Astrocyte (in vitro differentiated cells and primary cell): ENCODE results near the gene ROPN1. TPM values are rescaled to one million over a fixed set of nuclear protein-coding genes. Genes with fewer than 3 reads are reported as not detected.
A peak's percentile ranks its signal among the peaks of the same experiment; 100 is the strongest.
"Not testable (repeated sequence)": the region's sequence is repeated elsewhere in the genome, so short reads cannot be mapped to it uniquely, and the experiment has no call there.

Experiments used
- DNase-seq: peaks from one replicate; pipeline ENCODE4 v3.0.0-alpha.2; 2010; ENCODE audit warnings: low read depth
- FAIRE-seq: peaks from 2 replicates; lab custom pipeline; 2011; peaks lifted over from hg19 to GRCh38; lab: Jason Lieb, UNC
- H2AFZ ChIP-seq: 2 replicates; pipeline ENCODE4 v1.6.0; 2012; ENCODE audit warnings: low read depth, low read length, inconsistent platforms
- H3K27ac ChIP-seq: 2 replicates; pipeline ENCODE4 v1.5.1; 2011; ENCODE audit warnings: low read depth, low read length, inconsistent platforms
- H3K27me3 ChIP-seq: 2 replicates; pipeline ENCODE4 v1.6.0; 2011; ENCODE audit warnings: low read length, inconsistent platforms; ENCODE audit not compliant: insufficient read depth
- H3K36me3 ChIP-seq: 2 replicates; pipeline ENCODE4 v1.5.1; 2011; ENCODE audit warnings: low read length, inconsistent platforms; ENCODE audit not compliant: insufficient read depth
- H3K4me1 ChIP-seq: 2 replicates; pipeline ENCODE4 v1.5.1; 2011; ENCODE audit warnings: low read length, inconsistent platforms; ENCODE audit not compliant: insufficient read depth
- H3K4me2 ChIP-seq: 2 replicates; pipeline ENCODE4 v1.6.0; 2012; ENCODE audit warnings: low read length, inconsistent platforms
- H3K4me3 ChIP-seq: 2 replicates; pipeline ENCODE4 v1.5.1; 2011; ENCODE audit warnings: low read depth, mild to moderate bottlenecking, low read length, inconsistent platforms; ENCODE audit not compliant: insufficient read depth
- H3K79me2 ChIP-seq: 2 replicates; pipeline ENCODE4 v1.6.0; 2012; ENCODE audit warnings: mild to moderate bottlenecking, low read length, inconsistent platforms; ENCODE audit not compliant: insufficient read depth
- H3K9ac ChIP-seq: 2 replicates; pipeline ENCODE4 v1.6.0; 2012; ENCODE audit warnings: mild to moderate bottlenecking, low read length, inconsistent platforms
- H3K9me3 ChIP-seq: 2 replicates; pipeline ENCODE4 v1.5.1; 2012; ENCODE audit warnings: low read depth, mild to moderate bottlenecking, low read length, inconsistent platforms; ENCODE audit not compliant: insufficient read depth
- H4K20me1 ChIP-seq: 2 replicates; pipeline ENCODE4 v1.6.0; 2012; ENCODE audit warnings: low read length, inconsistent platforms; ENCODE audit not compliant: insufficient read depth
- H3K27ac Mint-ChIP-seq: one replicate; pipeline ENCODE4 v1.8.0; 2021; ENCODE audit warnings: mild to moderate bottlenecking, mixed read lengths; ENCODE audit not compliant: unreplicated experiment
- H3K27me3 Mint-ChIP-seq: one replicate; pipeline ENCODE4 v1.8.0; 2021; ENCODE audit warnings: low read depth, mixed read lengths; ENCODE audit not compliant: unreplicated experiment
- H3K36me3 Mint-ChIP-seq: one replicate; pipeline ENCODE4 v1.8.0; 2021; ENCODE audit warnings: low read depth, mixed read lengths; ENCODE audit not compliant: unreplicated experiment
- H3K4me1 Mint-ChIP-seq: one replicate; pipeline ENCODE4 v1.8.0; 2021; ENCODE audit warnings: low read depth, mixed read lengths; ENCODE audit not compliant: unreplicated experiment
- H3K4me3 Mint-ChIP-seq: one replicate; pipeline ENCODE4 v1.8.0; 2021; ENCODE audit warnings: mild to moderate bottlenecking, moderate library complexity, mixed read lengths; ENCODE audit not compliant: unreplicated experiment
- H3K9me3 Mint-ChIP-seq: one replicate; pipeline ENCODE4 v1.8.0; 2021; ENCODE audit warnings: mild to moderate bottlenecking, mixed read lengths; ENCODE audit not compliant: unreplicated experiment
- EZH2 ChIP-seq: IDR thresholded peaks from 2 replicates; pipeline ENCODE4 v1.6.1; 2012; ENCODE audit warnings: mild to moderate bottlenecking, low read length, inconsistent platforms; ENCODE audit not compliant: insufficient read depth
- total RNA-seq: library from RNA; stranded (reverse); gene quantifications from 2 replicates; pipeline ENCODE4 v1.2.1, GENCODE V29; 2021
- TF ChIP-seq, protein P1 (sequence below): IDR thresholded peaks from 2 replicates; pipeline ENCODE4 v1.5.1; 2011; ENCODE audit warnings: low read depth, mild to moderate bottlenecking, inconsistent platforms, low read length, moderate library complexity; ENCODE audit not compliant: insufficient read depth

Gene ROPN1
- total RNA-seq, 1 donor from 2014 or later: not detected

GRCh38 chr3:124032881-124033359 lies 41.0 kb upstream of the ROPN1 start:
- Histone ChIP-seq H3K4me1 (peaks cover 18% of the 10 kb centered on the region), H3K4me2 (peak overlapping the region; percentile 100), H4K20me1 (peaks cover 38% of the 10 kb centered on the region), H3K27ac (peak overlapping the region; percentile 48), H3K9ac (peak overlapping the region; percentile 86), H3K36me3 (no peaks in the 10 kb centered on the region), H3K4me3 (peak overlapping the region; percentile 83), H3K9me3 (no peaks in the 10 kb centered on the region), H2AFZ (peak overlapping the region; percentile 98), H3K79me2 (peaks cover 41% of the 10 kb centered on the region), H3K27me3 (no peaks in the 10 kb centered on the region)
- no peaks in the 10 kb centered on the region for H3K9me3 Mint-ChIP-seq
- peaks cover 16% of the 10 kb centered on the region for H3K4me1 Mint-ChIP-seq
- H3K27me3 Mint-ChIP-seq: peaks cover 4% of the 10 kb centered on the region
- no peak overlapping the region for H3K27ac Mint-ChIP-seq
- no peak for TF ChIP-seq EZH2
- TF ChIP-seq, protein P1, sequence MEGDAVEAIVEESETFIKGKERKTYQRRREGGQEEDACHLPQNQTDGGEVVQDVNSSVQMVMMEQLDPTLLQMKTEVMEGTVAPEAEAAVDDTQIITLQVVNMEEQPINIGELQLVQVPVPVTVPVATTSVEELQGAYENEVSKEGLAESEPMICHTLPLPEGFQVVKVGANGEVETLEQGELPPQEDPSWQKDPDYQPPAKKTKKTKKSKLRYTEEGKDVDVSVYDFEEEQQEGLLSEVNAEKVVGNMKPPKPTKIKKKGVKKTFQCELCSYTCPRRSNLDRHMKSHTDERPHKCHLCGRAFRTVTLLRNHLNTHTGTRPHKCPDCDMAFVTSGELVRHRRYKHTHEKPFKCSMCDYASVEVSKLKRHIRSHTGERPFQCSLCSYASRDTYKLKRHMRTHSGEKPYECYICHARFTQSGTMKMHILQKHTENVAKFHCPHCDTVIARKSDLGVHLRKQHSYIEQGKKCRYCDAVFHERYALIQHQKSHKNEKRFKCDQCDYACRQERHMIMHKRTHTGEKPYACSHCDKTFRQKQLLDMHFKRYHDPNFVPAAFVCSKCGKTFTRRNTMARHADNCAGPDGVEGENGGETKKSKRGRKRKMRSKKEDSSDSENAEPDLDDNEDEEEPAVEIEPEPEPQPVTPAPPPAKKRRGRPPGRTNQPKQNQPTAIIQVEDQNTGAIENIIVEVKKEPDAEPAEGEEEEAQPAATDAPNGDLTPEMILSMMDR: no peak
- no peak for FAIRE-seq
- H3K36me3 Mint-ChIP-seq: peaks cover 2% of the 10 kb centered on the region
- H3K4me3 Mint-ChIP-seq: peak overlapping the region; percentile 79
- peak; percentile 68 for DNase-seq

GRCh38 chr3:124032311-124032880 lies 40.5 kb upstream of the ROPN1 start:
- Histone ChIP-seq H2AFZ (peak overlapping the region; percentile 98), H3K4me2 (peak overlapping the region; percentile 100), H3K9ac (peak overlapping the region; percentile 82), H3K36me3 (no peaks in the 10 kb centered on the region), H3K27ac (peak overlapping the region; percentile 44), H3K27me3 (no peaks in the 10 kb centered on the region), H3K4me1 (peaks cover 18% of the 10 kb centered on the region), H4K20me1 (peaks cover 33% of the 10 kb centered on the region), H3K4me3 (peak overlapping the region; percentile 83), H3K9me3 (no peaks in the 10 kb centered on the region), H3K79me2 (peaks cover 35% of the 10 kb centered on the region)
- H3K4me3 Mint-ChIP-seq: peak overlapping the region; percentile 83
- no peak overlapping the region for H3K27ac Mint-ChIP-seq
- FAIRE-seq (no peak), DNase-seq (no peak)
- no peak for TF ChIP-seq EZH2
- TF ChIP-seq, protein P1: no peak
- H3K9me3 Mint-ChIP-seq: no peaks in the 10 kb centered on the region
- peaks cover 4% of the 10 kb centered on the region for H3K27me3 Mint-ChIP-seq
- H3K36me3 Mint-ChIP-seq: peaks cover 2% of the 10 kb centered on the region
- peaks cover 16% of the 10 kb centered on the region for H3K4me1 Mint-ChIP-seq

GRCh38 chr3:124026516-124026915 lies 34.6 kb upstream of the ROPN1 start:
- no peaks in the 10 kb centered on the region for H3K36me3 ChIP-seq
- TF ChIP-seq EZH2: no peak
- TF ChIP-seq, protein P1: no peak
- no peak overlapping the region for H2AFZ ChIP-seq
- no peak overlapping the region for H3K9ac ChIP-seq
- DNase-seq (no peak), FAIRE-seq (no peak)
- no peaks in the 10 kb centered on the region for H3K4me1 ChIP-seq
- H3K79me2 ChIP-seq: no peaks in the 10 kb centered on the region
- Mint-ChIP-seq H3K36me3 (no peaks in the 10 kb centered on the region), H3K27me3 (peaks cover 7% of the 10 kb centered on the region), H3K9me3 (no peaks in the 10 kb centered on the region), H3K27ac (no peak overlapping the region), H3K4me3 (no peak overlapping the region), H3K4me1 (no peaks in the 10 kb centered on the region)
- H3K9me3 ChIP-seq: no peaks in the 10 kb centered on the region
- H3K27ac ChIP-seq: no peak overlapping the region
- no peak overlapping the region for H3K4me2 ChIP-seq
- no peak overlapping the region for H3K4me3 ChIP-seq
- H3K27me3 ChIP-seq: peaks cover 22% of the 10 kb centered on the region
- H4K20me1 ChIP-seq: no peaks in the 10 kb centered on the region

DNA sequence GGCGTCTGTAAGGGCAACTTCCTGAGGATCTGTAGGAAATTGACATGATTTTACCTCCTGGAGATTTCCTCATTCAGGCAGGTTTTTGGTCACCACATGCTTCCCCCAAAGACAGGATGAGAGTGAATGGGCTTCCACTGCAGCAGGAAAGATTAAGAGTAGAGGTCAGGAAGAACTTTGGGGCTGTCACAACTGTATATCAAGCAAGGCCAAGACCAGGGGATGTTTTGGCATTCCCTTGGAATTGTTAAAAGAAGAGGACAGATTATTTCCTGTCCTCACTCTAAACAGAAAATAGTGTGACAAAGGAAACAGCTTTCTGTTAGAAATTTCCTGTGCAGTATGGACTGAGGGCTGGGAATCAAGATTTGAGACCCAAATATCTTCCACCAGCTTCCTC lies 31.6 kb upstream of the ROPN1 start:
- not testable (repeated sequence) for H2AFZ ChIP-seq, H3K27ac Mint-ChIP-seq, H3K4me3 Mint-ChIP-seq

More for the DNA sequence above, 31.6 kb upstream of the ROPN1 start:
- H3K79me2 ChIP-seq, H3K4me1 Mint-ChIP-seq, FAIRE-seq, H3K36me3 Mint-ChIP-seq, H3K4me1 ChIP-seq, H3K9ac ChIP-seq, H3K36me3 ChIP-seq, H3K9me3 ChIP-seq, H3K9me3 Mint-ChIP-seq, H3K4me3 ChIP-seq, H3K27me3 Mint-ChIP-seq, H4K20me1 ChIP-seq, H3K4me2 ChIP-seq, H3K27ac ChIP-seq, DNase-seq: not testable (repeated sequence)
- peaks cover 27% of the 10 kb centered on the region for H3K27me3 ChIP-seq
